ACC112 (cell line): ENCODE results near the gene PRIM1.
A peak's percentile ranks its signal among the peaks of the same experiment; 100 is the strongest.
"Not testable (repeated sequence)": the region's sequence is repeated elsewhere in the genome, so short reads cannot be mapped to it uniquely, and the experiment has no call there.

ENCODE experiments used
- H2AFZ ChIP-seq: fragments of 200-600 bp; sonication (generic); one replicate; pipeline ENCODE4 v1.6.0; 2017; ENCODE audit warnings: antibody characterized with exemption, low read length; ENCODE audit not compliant: unreplicated experiment
- H3K27ac ChIP-seq: fragments of 200-600 bp; sonication (generic); 2 replicates; pipeline ENCODE4 v1.5.1; 2014; ENCODE audit warnings: low read depth, mild to moderate bottlenecking, antibody characterized with exemption, low read length, moderate library complexity
- H3K27me3 ChIP-seq: fragments of 200-600 bp; sonication (generic); 2 replicates; pipeline ENCODE4 v1.6.1; 2014; ENCODE audit warnings: mild to moderate bottlenecking, antibody characterized with exemption, low read length, moderate library complexity, mixed read lengths; ENCODE audit not compliant: insufficient read depth
- H3K36me3 ChIP-seq: fragments of 200-600 bp; sonication (generic); 2 replicates; pipeline ENCODE4 v1.6.1; 2016; ENCODE audit warnings: mild to moderate bottlenecking, antibody characterized with exemption, low read length, moderate library complexity, mixed read lengths; ENCODE audit not compliant: insufficient read depth
- H3K4me1 ChIP-seq: fragments of 200-600 bp; sonication (generic); one replicate; pipeline ENCODE4 v1.6.1; 2016; ENCODE audit warnings: low read length, mixed read lengths; ENCODE audit not compliant: insufficient read depth, unreplicated experiment, control insufficient read depth
- H3K4me3 ChIP-seq: fragments of 200-600 bp; sonication (generic); 2 replicates; pipeline ENCODE4 v1.5.1; 2014; ENCODE audit warnings: mild to moderate bottlenecking, low read depth, low read length
- H3K79me2 ChIP-seq: fragments of 200-600 bp; sonication (generic); one replicate; pipeline ENCODE4 v1.6.0; 2016; ENCODE audit warnings: low read length; ENCODE audit not compliant: control insufficient read depth, unreplicated experiment, insufficient read depth

The PRIM1 gene

GRCh38 chr12:56719056-56719455 is 33.1 kb downstream of the PRIM1 start:
- Histone ChIP-seq H2AFZ (no peak overlapping the region), H3K4me1 (peaks cover 44% of the 10 kb centered on the region), H3K36me3 (peaks cover 50% of the 10 kb centered on the region), H3K27ac (no peak overlapping the region), H3K4me3 (no peak overlapping the region), H3K79me2 (peaks cover 97% of the 10 kb centered on the region), H3K27me3 (no peaks in the 10 kb centered on the region)

- H3K4me1 ChIP-seq = peaks cover 44% of the 10 kb centered on the region
- no peak overlapping the region for H3K27ac ChIP-seq
- peaks cover 94% of the 10 kb centered on the region for H3K79me2 ChIP-seq
- no peak overlapping the region for H3K4me3 ChIP-seq
- no peak overlapping the region for H2AFZ ChIP-seq
- H3K27me3 ChIP-seq = no peaks in the 10 kb centered on the region
- peaks cover 49% of the 10 kb centered on the region for H3K36me3 ChIP-seq
Measured at GRCh38 chr12:56718636-56719035, 33.5 kb downstream of the PRIM1 start.

- Histone ChIP-seq H3K4me3 (no peak overlapping the region), H3K36me3 (peaks cover 49% of the 10 kb centered on the region), H3K27ac (no peak overlapping the region), H3K27me3 (no peaks in the 10 kb centered on the region), H2AFZ (no peak overlapping the region), H3K79me2 (peaks cover 89% of the 10 kb centered on the region), H3K4me1 (peaks cover 44% of the 10 kb centered on the region)
Measured at GRCh38 chr12:56718149-56718548, 34.0 kb downstream of the PRIM1 start.

- Histone ChIP-seq H3K4me3 (no peak overlapping the region), H2AFZ (no peak overlapping the region), H3K79me2 (peaks cover 80% of the 10 kb centered on the region), H3K27me3 (no peaks in the 10 kb centered on the region), H3K36me3 (peaks cover 50% of the 10 kb centered on the region), H3K27ac (no peak overlapping the region), H3K4me1 (peaks cover 34% of the 10 kb centered on the region)
Measured at GRCh38 chr12:56716933-56717880, 34.9 kb downstream of the PRIM1 start.

GRCh38 chr12:56716458-56716857 is 35.7 kb downstream of the PRIM1 start:
- peaks cover 73% of the 10 kb centered on the region for H3K79me2 ChIP-seq
- peaks cover 46% of the 10 kb centered on the region for H3K36me3 ChIP-seq
- no peak overlapping the region for H2AFZ ChIP-seq
- H3K4me3 ChIP-seq = no peak overlapping the region
- H3K4me1 ChIP-seq = peaks cover 27% of the 10 kb centered on the region
- H3K27ac ChIP-seq = no peak overlapping the region
- no peaks in the 10 kb centered on the region for H3K27me3 ChIP-seq

- Histone ChIP-seq H3K79me2 (peaks cover 66% of the 10 kb centered on the region), H2AFZ (no peak overlapping the region), H3K36me3 (peaks cover 48% of the 10 kb centered on the region), H3K27me3 (no peaks in the 10 kb centered on the region), H3K27ac (no peak overlapping the region), H3K4me3 (no peak overlapping the region), H3K4me1 (peaks cover 20% of the 10 kb centered on the region)
Measured at GRCh38 chr12:56715798-56716197, 36.3 kb downstream of the PRIM1 start.

- H3K79me2 ChIP-seq = peaks cover 53% of the 10 kb centered on the region
- no peak overlapping the region for H2AFZ ChIP-seq
- no peak overlapping the region for H3K4me3 ChIP-seq
- no peaks in the 10 kb centered on the region for H3K27me3 ChIP-seq
- peaks cover 38% of the 10 kb centered on the region for H3K36me3 ChIP-seq
- no peak overlapping the region for H3K27ac ChIP-seq
- peaks cover 10% of the 10 kb centered on the region for H3K4me1 ChIP-seq
Measured at GRCh38 chr12:56714431-56714929, 37.6 kb downstream of the PRIM1 start.

- H2AFZ ChIP-seq = no peak overlapping the region
- peaks cover 1% of the 10 kb centered on the region for H3K4me1 ChIP-seq
- H3K79me2 ChIP-seq = peaks cover 41% of the 10 kb centered on the region
- no peak overlapping the region for H3K4me3 ChIP-seq
- peaks cover 34% of the 10 kb centered on the region for H3K36me3 ChIP-seq
- no peaks in the 10 kb centered on the region for H3K27me3 ChIP-seq
- H3K27ac ChIP-seq = no peak overlapping the region
Measured at GRCh38 chr12:56713345-56713744, 38.8 kb downstream of the PRIM1 start.

- Histone ChIP-seq H3K36me3 (peaks cover 29% of the 10 kb centered on the region), H3K27me3 (no peaks in the 10 kb centered on the region), H3K27ac (0 out of 2 replicates have a peak overlapping the region, but pooled peaks have one; percentile 15), H3K4me3 (no peak overlapping the region), H3K4me1 (no peaks in the 10 kb centered on the region), H3K79me2 (peaks cover 9% of the 10 kb centered on the region), H2AFZ (no peak overlapping the region)
Measured at GRCh38 chr12:56709759-56710376, 42.3 kb downstream of the PRIM1 start.

GRCh38 chr12:56704522-56704921 is 47.6 kb downstream of the PRIM1 start:
- not testable (repeated sequence) for H3K4me1 ChIP-seq, H3K79me2 ChIP-seq, H3K27me3 ChIP-seq, H3K4me3 ChIP-seq, H2AFZ ChIP-seq, H3K27ac ChIP-seq, H3K36me3 ChIP-seq
